BLaER1 (cell line): Measurements from ENCODE around the gene LRRC70.

Source experiments
- H3K27ac ChIP-seq: shearing (Covaris generic); formaldehyde crosslinking; 2 replicates; pipeline ENCODE4 v1.8.1; 2022
- H3K27me3 ChIP-seq: shearing (Covaris generic); formaldehyde crosslinking; 2 replicates; pipeline ENCODE4 v1.8.1; 2022
- H3K36me3 ChIP-seq: shearing (Covaris generic); formaldehyde crosslinking; 2 replicates; pipeline ENCODE4 v1.8.1; 2022
- H3K4me1 ChIP-seq: shearing (Covaris generic); formaldehyde crosslinking; 2 replicates; pipeline ENCODE4 v1.8.1; 2022
- H3K4me2 ChIP-seq: shearing (Covaris generic); formaldehyde crosslinking; 2 replicates; pipeline ENCODE4 v1.8.1; 2022
- H3K4me3 ChIP-seq: shearing (Covaris generic); formaldehyde crosslinking; 2 replicates; pipeline ENCODE4 v1.8.1; 2022
- H3K9ac ChIP-seq: shearing (Covaris generic); formaldehyde crosslinking; 2 replicates; pipeline ENCODE4 v1.8.1; 2022
- H3K9me3 ChIP-seq: shearing (Covaris generic); formaldehyde crosslinking; 2 replicates; pipeline ENCODE4 v1.8.1; 2022
- H4K20me1 ChIP-seq: shearing (Covaris generic); formaldehyde crosslinking; 2 replicates; pipeline ENCODE4 v1.8.1; 2022
- Cebpa-rat ChIP-seq: shearing (Covaris generic); IDR thresholded peaks from 2 replicates; pipeline ENCODE4 v1.8.1; 2022

Gene LRRC70

DNA sequence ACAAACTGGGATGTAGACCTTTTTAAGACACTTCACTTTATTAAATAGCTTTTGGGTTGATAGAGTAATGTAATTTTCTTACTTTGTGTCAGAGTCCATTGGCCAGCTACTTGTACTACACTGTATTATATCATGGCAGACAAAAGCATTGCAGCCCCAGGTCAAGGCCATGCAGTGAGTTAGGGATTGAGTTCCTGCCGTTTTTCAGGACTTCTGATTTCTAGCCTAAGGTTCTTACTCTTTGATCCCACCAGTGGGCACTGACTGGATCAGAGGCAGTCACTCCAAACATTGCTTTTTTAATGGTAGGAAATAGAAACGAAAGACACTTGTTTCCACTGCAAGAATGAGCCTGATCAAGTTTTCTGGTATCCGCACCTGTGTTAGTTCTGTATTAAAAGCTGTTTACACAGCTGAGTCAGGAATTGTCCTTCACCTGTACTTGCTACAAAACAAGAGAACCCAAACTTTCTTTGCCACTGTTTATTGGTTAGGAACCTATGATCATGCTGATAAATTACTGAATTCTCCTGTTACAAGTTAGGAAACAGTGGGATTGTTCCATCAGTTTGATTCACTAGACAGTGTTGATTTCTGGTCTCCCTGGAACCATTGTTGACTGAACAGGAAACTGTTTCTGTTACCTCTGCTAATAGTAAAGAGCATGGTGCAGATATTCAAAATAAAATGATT lies 22.1 kb downstream of the LRRC70 start:
- H4K20me1 ChIP-seq: no peaks in the 10 kb centered on the region

DNA sequence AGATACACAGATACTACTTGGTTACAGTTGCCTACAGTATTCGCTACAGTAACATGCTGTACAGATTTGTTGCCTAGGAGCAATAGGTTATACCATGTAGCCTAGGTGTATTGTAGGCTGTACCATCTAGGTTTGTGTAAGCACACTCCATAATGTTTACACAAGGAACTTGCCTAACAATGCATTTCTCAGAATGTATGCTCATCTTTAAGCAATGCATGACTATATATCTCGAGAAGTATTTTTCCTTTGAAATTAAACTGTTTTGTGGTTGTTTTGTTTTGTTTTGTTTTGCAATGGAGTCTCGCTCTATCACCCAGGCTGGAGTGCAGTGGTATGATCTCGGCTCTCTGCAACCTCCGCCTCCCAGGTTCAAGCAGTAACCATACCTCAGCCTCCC lies 25.3 kb downstream of the LRRC70 start:
- Histone ChIP-seq H3K9me3 (no peaks in the 10 kb centered on the region), H3K36me3 (peaks cover 51% of the 10 kb centered on the region), H3K4me1 (no peaks in the 10 kb centered on the region), H3K27ac (no peak overlapping the region), H3K9ac (no peak overlapping the region), H3K27me3 (no peaks in the 10 kb centered on the region), H3K4me3 (no peak overlapping the region), H4K20me1 (no peaks in the 10 kb centered on the region), H3K4me2 (no peak overlapping the region)
- no peak for TF ChIP-seq Cebpa-rat

More for the DNA sequence above, 22.1 kb downstream of the LRRC70 start:
- H3K36me3 ChIP-seq: peaks cover 59% of the 10 kb centered on the region
- no peak for TF ChIP-seq Cebpa-rat
- H3K27me3 ChIP-seq: no peaks in the 10 kb centered on the region
- H3K9ac ChIP-seq: no peak overlapping the region
- no peak overlapping the region for H3K4me3 ChIP-seq
- no peaks in the 10 kb centered on the region for H3K4me1 ChIP-seq
- H3K9me3 ChIP-seq: no peaks in the 10 kb centered on the region
- H3K4me2 ChIP-seq: no peak overlapping the region
- no peak overlapping the region for H3K27ac ChIP-seq

- H3K9me3 ChIP-seq: no peaks in the 10 kb centered on the region
- no peaks in the 10 kb centered on the region for H4K20me1 ChIP-seq
- TF ChIP-seq Cebpa-rat: no peak
- H3K27ac ChIP-seq: no peak overlapping the region
- H3K4me1 ChIP-seq: no peaks in the 10 kb centered on the region
- H3K27me3 ChIP-seq: no peaks in the 10 kb centered on the region
- H3K4me2 ChIP-seq: no peak overlapping the region
- H3K4me3 ChIP-seq: no peak overlapping the region
- H3K9ac ChIP-seq: no peak overlapping the region
- H3K36me3 ChIP-seq: peaks cover 51% of the 10 kb centered on the region
Observed at GRCh38 chr5:62605638-62606037, 27.0 kb downstream of the LRRC70 start.

DNA sequence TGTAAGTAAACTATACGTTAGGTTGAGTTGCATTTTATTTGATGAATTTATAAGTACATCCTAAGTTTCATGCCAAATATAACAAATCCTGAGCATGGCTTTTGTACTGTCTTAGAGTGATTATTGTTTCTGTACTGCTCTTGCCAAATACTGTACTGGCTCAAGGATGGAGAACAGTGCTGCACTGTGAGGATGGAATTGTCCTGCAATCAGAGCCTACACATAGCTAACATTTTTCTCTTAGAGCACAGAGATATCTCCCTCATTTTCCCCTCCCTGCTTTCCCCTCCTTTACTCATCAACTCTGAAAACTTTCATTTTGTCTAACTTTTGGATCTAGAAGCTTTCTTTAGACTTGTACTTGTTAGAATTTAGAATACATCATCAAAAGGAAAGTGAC lies 28.3 kb downstream of the LRRC70 start:
- Histone ChIP-seq H3K4me1 (no peaks in the 10 kb centered on the region), H3K4me3 (no peak overlapping the region), H3K9me3 (no peaks in the 10 kb centered on the region), H3K4me2 (no peak overlapping the region), H4K20me1 (no peaks in the 10 kb centered on the region), H3K36me3 (peaks cover 51% of the 10 kb centered on the region), H3K27ac (no peak overlapping the region), H3K27me3 (no peaks in the 10 kb centered on the region), H3K9ac (no peak overlapping the region)
- TF ChIP-seq Cebpa-rat: no peak

GRCh38 chr5:62607615-62608014 lies 29.0 kb downstream of the LRRC70 start:
- H3K27ac ChIP-seq: no peak overlapping the region
- no peak overlapping the region for H3K4me2 ChIP-seq
- H3K4me3 ChIP-seq: no peak overlapping the region
- H3K4me1 ChIP-seq: no peaks in the 10 kb centered on the region
- H3K9ac ChIP-seq: no peak overlapping the region
- peaks cover 50% of the 10 kb centered on the region for H3K36me3 ChIP-seq
- no peaks in the 10 kb centered on the region for H3K27me3 ChIP-seq
- H4K20me1 ChIP-seq: no peaks in the 10 kb centered on the region
- TF ChIP-seq Cebpa-rat: no peak
- no peaks in the 10 kb centered on the region for H3K9me3 ChIP-seq

- Histone ChIP-seq H4K20me1 (no peaks in the 10 kb centered on the region), H3K9me3 (no peaks in the 10 kb centered on the region), H3K4me1 (no peaks in the 10 kb centered on the region), H3K9ac (no peak overlapping the region), H3K4me3 (no peak overlapping the region), H3K27me3 (no peaks in the 10 kb centered on the region), H3K27ac (no peak overlapping the region), H3K36me3 (peaks cover 45% of the 10 kb centered on the region), H3K4me2 (no peak overlapping the region)
- no peak for TF ChIP-seq Cebpa-rat
Observed at GRCh38 chr5:62608529-62609511, 30.2 kb downstream of the LRRC70 start.

DNA sequence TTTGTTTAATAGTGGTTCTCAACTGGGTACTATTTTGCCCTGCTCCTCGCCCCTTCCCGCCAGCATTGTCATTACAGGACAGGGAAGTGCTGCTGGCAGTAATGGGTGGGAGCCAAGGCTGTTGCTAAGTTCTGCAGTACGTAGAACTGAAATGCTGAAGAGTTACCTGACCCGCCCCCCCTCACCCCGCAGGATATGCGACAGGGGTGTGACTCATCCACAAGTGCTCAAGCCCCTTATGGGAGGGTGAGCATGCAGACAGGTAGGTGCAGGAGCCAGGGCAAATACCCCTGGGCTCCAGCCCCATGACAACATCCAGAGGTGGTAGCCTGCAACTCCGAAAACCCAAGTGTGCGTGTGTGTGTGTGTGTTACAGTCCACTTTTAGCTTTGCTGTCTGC lies 35.7 kb downstream of the LRRC70 start:
- Histone ChIP-seq H3K4me2 (no peak overlapping the region), H3K27ac (no peak overlapping the region), H3K4me3 (no peak overlapping the region), H3K27me3 (no peaks in the 10 kb centered on the region), H4K20me1 (no peaks in the 10 kb centered on the region), H3K9ac (no peak overlapping the region), H3K36me3 (peaks cover 39% of the 10 kb centered on the region), H3K4me1 (no peaks in the 10 kb centered on the region), H3K9me3 (peaks cover 11% of the 10 kb centered on the region)
- TF ChIP-seq Cebpa-rat: no peak

DNA sequence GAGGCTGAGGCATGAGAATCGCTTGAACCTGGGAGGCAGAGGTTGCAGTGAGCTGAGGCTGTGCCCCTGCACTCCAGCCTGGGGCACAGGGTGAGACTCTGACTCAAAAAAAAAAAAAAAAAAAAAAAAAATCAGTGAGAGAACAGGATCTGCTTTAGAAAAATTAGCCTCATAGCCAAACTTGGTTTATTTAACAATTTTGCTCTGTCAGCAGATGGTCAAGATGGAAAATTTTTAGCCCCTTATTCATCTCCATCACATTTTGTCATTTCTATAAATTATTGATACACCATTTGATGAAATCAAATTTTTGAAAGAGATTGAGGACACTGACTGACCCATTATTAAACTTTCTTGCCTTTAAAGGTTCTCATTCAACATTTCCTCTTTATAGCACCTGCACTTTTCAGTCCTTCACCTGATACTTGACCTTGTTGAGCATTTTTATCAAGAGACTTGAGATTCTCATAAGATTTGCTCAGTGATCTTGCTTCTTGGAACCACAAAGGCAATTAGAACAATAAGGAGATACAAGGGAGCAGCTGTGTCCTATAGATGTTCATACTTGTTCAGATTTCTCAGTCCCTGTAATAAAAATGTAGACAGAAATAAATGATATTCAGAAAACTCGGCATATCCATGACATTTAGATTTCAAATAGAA lies 38.1 kb downstream of the LRRC70 start:
- H3K9me3 ChIP-seq: peaks cover 11% of the 10 kb centered on the region
- no peaks in the 10 kb centered on the region for H4K20me1 ChIP-seq
- no peak overlapping the region for H3K9ac ChIP-seq
- H3K4me2 ChIP-seq: no peak overlapping the region
- H3K4me3 ChIP-seq: no peak overlapping the region
- no peak overlapping the region for H3K27ac ChIP-seq
- no peaks in the 10 kb centered on the region for H3K27me3 ChIP-seq
- peaks cover 45% of the 10 kb centered on the region for H3K36me3 ChIP-seq
- no peak for TF ChIP-seq Cebpa-rat
- H3K4me1 ChIP-seq: no peaks in the 10 kb centered on the region

- Histone ChIP-seq H3K27me3 (no peaks in the 10 kb centered on the region), H3K27ac (no peak overlapping the region), H3K4me1 (no peaks in the 10 kb centered on the region), H4K20me1 (no peaks in the 10 kb centered on the region), H3K36me3 (peaks cover 45% of the 10 kb centered on the region), H3K9ac (no peak overlapping the region), H3K9me3 (peaks cover 11% of the 10 kb centered on the region), H3K4me3 (no peak overlapping the region), H3K4me2 (no peak overlapping the region)
- no peak for TF ChIP-seq Cebpa-rat
Observed at GRCh38 chr5:62617943-62618342, 39.3 kb downstream of the LRRC70 start.

DNA sequence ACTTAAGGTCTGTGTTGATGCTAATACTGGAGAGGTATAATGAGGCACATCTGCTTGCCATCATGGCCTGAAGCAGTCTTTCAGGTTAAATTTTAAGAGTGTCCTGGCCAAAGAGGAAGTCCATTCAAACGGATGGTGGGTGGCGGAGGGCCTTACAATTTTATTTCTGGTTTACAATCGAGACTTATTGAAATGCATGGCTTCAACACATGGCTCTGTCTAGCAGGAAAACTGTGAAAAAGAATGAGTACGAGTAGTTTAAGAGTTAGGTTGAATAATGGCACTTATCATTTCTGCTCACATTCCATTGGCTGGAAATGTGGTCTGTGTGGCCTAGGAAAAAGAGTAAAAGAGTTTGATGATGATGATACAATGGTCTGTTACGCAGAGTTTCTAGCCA lies 42.1 kb downstream of the LRRC70 start:
- Histone ChIP-seq H3K27ac (no peak overlapping the region), H4K20me1 (no peaks in the 10 kb centered on the region), H3K4me1 (no peaks in the 10 kb centered on the region), H3K4me2 (no peak overlapping the region), H3K9me3 (no peaks in the 10 kb centered on the region), H3K4me3 (no peak overlapping the region), H3K9ac (no peak overlapping the region), H3K27me3 (no peaks in the 10 kb centered on the region), H3K36me3 (peaks cover 20% of the 10 kb centered on the region)
- TF ChIP-seq Cebpa-rat: no peak
